Tibial nerve (tissue), 4 donors: ENCODE data around the gene FANCE. TPM values are rescaled to one million over a fixed set of nuclear protein-coding genes. Genes with fewer than 3 reads are reported as not detected.

Experiments used
- DNase-seq, 2 donors: peaks; one replicate each; pipeline ENCODE4 v3.0.0-alpha.2; 2019; ENCODE audit warnings: low spot score in 2 of 2
- H3K27ac ChIP-seq, 4 donors: fragments of 200-600 bp; sonication (generic) in 3 of 4; one replicate each; pipeline ENCODE4 v1.5.1; 2017 to 2019; ENCODE audit warnings: mild to moderate bottlenecking in 1 of 4
- H3K27me3 ChIP-seq, 2 donors: fragments of 200-600 bp; sonication (generic) in 1 of 2; one replicate each; pipeline versions ENCODE4 v1.5.1 to v1.6.0; 2017 to 2019
- H3K36me3 ChIP-seq, 3 donors: fragments of 200-600 bp; sonication (generic); one replicate each; pipeline ENCODE4 v1.5.1; 2018 to 2019
- H3K4me1 ChIP-seq, 4 donors: fragments of 200-600 bp; sonication (generic) in 3 of 4; one replicate each; pipeline ENCODE4 v1.5.1; 2017 to 2019
- H3K4me3 ChIP-seq, 4 donors: fragments of 200-600 bp; sonication (generic) in 3 of 4; one replicate each; pipeline ENCODE4 v1.5.1; 2017 to 2019; ENCODE audit warnings: mild to moderate bottlenecking in 1 of 4, moderate library complexity in 1 of 4
- H3K9me3 ChIP-seq, 4 donors: fragments of 200-600 bp; sonication (generic) in 3 of 4; one replicate each; pipeline ENCODE4 v1.5.1; 2017 to 2019
- CTCF ChIP-seq, 5 experiments: fragments of 200-600 bp in 3 of 5; fragments of 450-650 bp in 2 of 5; sonication (generic) in 3 of 5; IDR thresholded peaks; one replicate each; pipeline ENCODE4 v1.5.1; 2016 to 2019; ENCODE audit warnings: antibody characterized with exemption in 5 of 5, mild to moderate bottlenecking in 3 of 5, moderate library complexity in 2 of 5
- EP300 ChIP-seq, 2 donors: sonication (generic); formaldehyde crosslinking; IDR thresholded peaks; one replicate each; pipeline ENCODE4 v1.6.1; 2017; ENCODE audit warnings: antibody characterized with exemption in 2 of 2, mild to moderate bottlenecking in 1 of 2
- POLR2A ChIP-seq, 2 donors: fragments of 450-650 bp; IDR thresholded peaks; one replicate each; pipeline ENCODE4 v1.6.1; 2017; ENCODE audit warnings: antibody characterized with exemption in 2 of 2, mild to moderate bottlenecking in 2 of 2, moderate library complexity in 2 of 2
- WGBS, 2 donors: methylation state at CpG; one replicate each; pipeline ENCODE4 v1.1.5; 2018; 5-methylcytosine and 5-hydroxymethylcytosine counted together
- total RNA-seq, 4 donors: library from RNA; depleted of rRNA; stranded (reverse); fragments of >200 nt; gene quantifications; one replicate each; pipeline ENCODE4 v1.1.0, GENCODE V29; 2016

The FANCE gene
- total RNA-seq, 4 donors from 2014 or later: 8.1 to 9.6 (median 8.4) TPM

- Histone ChIP-seq H3K9me3 (no peaks in the 10 kb centered on the region), H3K4me3 (no peak overlapping the region), H3K4me1 (peaks cover 0 to 4% (median 2%) of the 10 kb centered on the region in 4 donors), H3K36me3 (no peaks in the 10 kb centered on the region), H3K27ac (no peak overlapping the region), H3K27me3 (peaks cover 0 to 91% of the 10 kb centered on the region in 2 donors)
- no peak for DNase-seq
- TF ChIP-seq EP300 (IDR thresholded peaks at IDR 0.05) (no peak), CTCF (IDR thresholded peaks at IDR 0.05) (no peak), POLR2A (IDR thresholded peaks at IDR 0.05) (no peak)
- WGBS, 2 donors: 96% methylated on average over 3 of the region's 3 CpGs
Observed at GRCh38 chr6:35506536-35506935, 54.4 kb downstream of the FANCE start.

GRCh38 chr6:35507221-35507620 lies 55.1 kb downstream of the FANCE start:
- no peak overlapping the region for H3K4me3 ChIP-seq
- H3K4me1 ChIP-seq: peaks cover 0 to 10% (median 5%) of the 10 kb centered on the region in 4 donors
- no peak for DNase-seq
- no peaks in the 10 kb centered on the region for H3K36me3 ChIP-seq
- peaks cover 0 to 93% of the 10 kb centered on the region in 2 donors for H3K27me3 ChIP-seq
- H3K9me3 ChIP-seq: no peaks in the 10 kb centered on the region
- TF ChIP-seq EP300 (IDR thresholded peaks at IDR 0.05): no peak
- no peak for TF ChIP-seq CTCF (IDR thresholded peaks at IDR 0.05)
- no peak for TF ChIP-seq POLR2A (IDR thresholded peaks at IDR 0.05)
- WGBS, 2 donors: 90 to 95% methylated on average over 2 of the region's 2 CpGs
- H3K27ac ChIP-seq: no peak overlapping the region

GRCh38 chr6:35508027-35508426 lies 55.9 kb downstream of the FANCE start:
- DNase-seq: no peak
- H3K9me3 ChIP-seq: no peaks in the 10 kb centered on the region
- H3K27ac ChIP-seq: no peak overlapping the region
- peaks cover 0 to 92% of the 10 kb centered on the region in 2 donors for H3K27me3 ChIP-seq
- TF ChIP-seq CTCF (IDR thresholded peaks at IDR 0.05): no peak
- no peak for TF ChIP-seq EP300 (IDR thresholded peaks at IDR 0.05)
- TF ChIP-seq POLR2A (IDR thresholded peaks at IDR 0.05): no peak
- H3K36me3 ChIP-seq: no peaks in the 10 kb centered on the region
- H3K4me1 ChIP-seq: peaks cover 0 to 11% (median 5%) of the 10 kb centered on the region in 4 donors
- H3K4me3 ChIP-seq: no peak overlapping the region
- 65 to 73% methylated on average over 2 of the region's 2 CpGs for WGBS, 2 donors

GRCh38 chr6:35508542-35508941 lies 56.4 kb downstream of the FANCE start:
- Histone ChIP-seq H3K36me3 (no peaks in the 10 kb centered on the region), H3K27me3 (peaks cover 0 to 87% of the 10 kb centered on the region in 2 donors)

More at GRCh38 chr6:35508542-35508941, 56.4 kb downstream of the FANCE start:
- 47 to 52% methylated on average over 5 of the region's 5 CpGs for WGBS, 2 donors
- no peak overlapping the region for H3K4me3 ChIP-seq
- no peak for TF ChIP-seq POLR2A (IDR thresholded peaks at IDR 0.05)
- no peak for TF ChIP-seq EP300 (IDR thresholded peaks at IDR 0.05)
- no peak for TF ChIP-seq CTCF (IDR thresholded peaks at IDR 0.05)
- no peak overlapping the region for H3K27ac ChIP-seq
- H3K9me3 ChIP-seq: no peaks in the 10 kb centered on the region
- no peak for DNase-seq
- peaks cover 0 to 11% (median 5%) of the 10 kb centered on the region in 4 donors for H3K4me1 ChIP-seq
